GM18909 (cell line): Measurements from ENCODE around the gene PRKCZ.

Experiments
- ATAC-seq: cut with Tn5 transposase; IDR thresholded peaks from one replicate; pipeline ENCODE4 v1.9.1; 2021; ENCODE audit warnings: mild to moderate bottlenecking; ENCODE audit not compliant: unreplicated experiment, poor library complexity

Gene PRKCZ

GRCh38 chr1:2172012-2172411 is 121.8 kb downstream of the PRKCZ start:
- no peak for ATAC-seq

- no peak for ATAC-seq
Measured at GRCh38 chr1:2172551-2173146, 122.4 kb downstream of the PRKCZ start.

GRCh38 chr1:2173546-2174347 is 123.5 kb downstream of the PRKCZ start:
- no peak for ATAC-seq

GRCh38 chr1:2174348-2175054 is 124.3 kb downstream of the PRKCZ start:
- ATAC-seq: no peak

GRCh38 chr1:2175055-2175414 is 124.8 kb downstream of the PRKCZ start:
- no peak for ATAC-seq

GRCh38 chr1:2175681-2176454 is 125.7 kb downstream of the PRKCZ start:
- ATAC-seq: no peak

- ATAC-seq: no peak
Measured at GRCh38 chr1:2176615-2177014, 126.4 kb downstream of the PRKCZ start.

- no peak for ATAC-seq
Measured at GRCh38 chr1:2177541-2177940, 127.3 kb downstream of the PRKCZ start.

- no peak for ATAC-seq
Measured at GRCh38 chr1:2177946-2178538, 127.8 kb downstream of the PRKCZ start.

GRCh38 chr1:2178875-2179274 is 128.7 kb downstream of the PRKCZ start:
- ATAC-seq: no peak

- no peak for ATAC-seq
Measured at GRCh38 chr1:2179283-2180013, 129.2 kb downstream of the PRKCZ start.

GRCh38 chr1:2180297-2181245 is 130.4 kb downstream of the PRKCZ start:
- ATAC-seq: no peak

GRCh38 chr1:2181271-2181670 is 131.1 kb downstream of the PRKCZ start:
- ATAC-seq: no peak

- no peak for ATAC-seq
Measured at GRCh38 chr1:2181752-2182151, 131.5 kb downstream of the PRKCZ start.

- no peak for ATAC-seq
Measured at GRCh38 chr1:2182376-2182775, 132.2 kb downstream of the PRKCZ start.

GRCh38 chr1:2183937-2184334 is 133.7 kb downstream of the PRKCZ start:
- ATAC-seq: no peak

- no peak for ATAC-seq
Measured at GRCh38 chr1:2184531-2184930, 134.3 kb downstream of the PRKCZ start.

GRCh38 chr1:2184934-2185333 is 134.7 kb downstream of the PRKCZ start:
- ATAC-seq: no peak
